Measurements from ENCODE around the gene RPS6KL1. TPM values are rescaled to one million over a fixed set of nuclear protein-coding genes. Genes with fewer than 3 reads are reported as not detected.

Gene RPS6KL1
- total RNA-seq, 1 donor from 2014 or later = 20.5 TPM

GRCh38 chr14:74898083-74898482, 25.0 kb downstream of the RPS6KL1 start:
- DNase-seq = no peak
- H3K4me3 ChIP-seq = no peak overlapping the region
- H3K27ac ChIP-seq (replicated peaks) = peak overlapping the region; percentile 57
- H3K4me1 ChIP-seq = peaks cover 40% of the 10 kb centered on the region
- H3K36me3 ChIP-seq = peaks cover 100% of the 10 kb centered on the region
- intact Hi-C loops (cut with micrococcal nuclease) = no loop called here
- H3K27me3 ChIP-seq (ENCODE audit: low read depth) = no peaks in the 10 kb centered on the region
- no peak for TF ChIP-seq CTCF (IDR thresholded peaks at IDR 0.05; ENCODE audit: borderline replicate concordance)
- H3K9me3 ChIP-seq (replicated peaks) = no peaks in the 10 kb centered on the region

- H3K27ac ChIP-seq (replicated peaks) = peak overlapping the region; percentile 57
- H3K36me3 ChIP-seq = peaks cover 100% of the 10 kb centered on the region
- no peaks in the 10 kb centered on the region for H3K9me3 ChIP-seq (replicated peaks)
- H3K4me3 ChIP-seq = no peak overlapping the region
- H3K4me1 ChIP-seq = peaks cover 40% of the 10 kb centered on the region
- no peak for DNase-seq
- no peaks in the 10 kb centered on the region for H3K27me3 ChIP-seq (ENCODE audit: low read depth)
- intact Hi-C loops (cut with micrococcal nuclease) = no loop called here
- no peak for TF ChIP-seq CTCF (IDR thresholded peaks at IDR 0.05; ENCODE audit: borderline replicate concordance)
These were observed 25.4 kb downstream of the RPS6KL1 start for GRCh38 chr14:74897642-74898041.

- peak overlapping the region; percentile 57 for H3K27ac ChIP-seq (replicated peaks)
These were observed 26.7 kb downstream of the RPS6KL1 start for GRCh38 chr14:74896400-74896799.

GRCh38 chr14:74893614-74894091, 29.4 kb downstream of the RPS6KL1 start:
- H3K4me3 ChIP-seq = no peak overlapping the region
- no peak for DNase-seq
- H3K27ac ChIP-seq (replicated peaks) = no peak overlapping the region
- peaks cover 100% of the 10 kb centered on the region for H3K36me3 ChIP-seq
- TF ChIP-seq CTCF (IDR thresholded peaks at IDR 0.05; ENCODE audit: borderline replicate concordance) = no peak
- H3K27me3 ChIP-seq (ENCODE audit: low read depth) = no peaks in the 10 kb centered on the region
- intact Hi-C loops (cut with micrococcal nuclease) = no loop called here
- no peaks in the 10 kb centered on the region for H3K9me3 ChIP-seq (replicated peaks)
- peaks cover 47% of the 10 kb centered on the region for H3K4me1 ChIP-seq

More at GRCh38 chr14:74896400-74896799, 26.7 kb downstream of the RPS6KL1 start:
- no peak for DNase-seq
- H3K9me3 ChIP-seq (replicated peaks) = no peaks in the 10 kb centered on the region
- peaks cover 100% of the 10 kb centered on the region for H3K36me3 ChIP-seq
- no peak overlapping the region for H3K4me3 ChIP-seq
- peaks cover 46% of the 10 kb centered on the region for H3K4me1 ChIP-seq
- intact Hi-C loops (cut with micrococcal nuclease) = no loop called here
- no peak for TF ChIP-seq CTCF (IDR thresholded peaks at IDR 0.05; ENCODE audit: borderline replicate concordance)
- no peaks in the 10 kb centered on the region for H3K27me3 ChIP-seq (ENCODE audit: low read depth)

- H3K4me3 ChIP-seq = no peak overlapping the region
- H3K27ac ChIP-seq (replicated peaks) = no peak overlapping the region
- H3K27me3 ChIP-seq (ENCODE audit: low read depth) = no peaks in the 10 kb centered on the region
- intact Hi-C loops (cut with micrococcal nuclease) = no loop called here
- peaks cover 48% of the 10 kb centered on the region for H3K4me1 ChIP-seq
- no peak for DNase-seq
- TF ChIP-seq CTCF (IDR thresholded peaks at IDR 0.05; ENCODE audit: borderline replicate concordance) = no peak
- peaks cover 94% of the 10 kb centered on the region for H3K36me3 ChIP-seq
- no peaks in the 10 kb centered on the region for H3K9me3 ChIP-seq (replicated peaks)
These were observed 30.3 kb downstream of the RPS6KL1 start for GRCh38 chr14:74892745-74893144.

Measured in left ventricle myocardium inferior (tissue), 1 donor.